HepG2 (cell line): ENCODE results near the gene LINGO3.

Experiments
- BRD4 ChIP-seq: sonication (generic); formaldehyde crosslinking; IDR thresholded peaks from 2 replicates; pipeline ENCODE4 v1.4.0; 2020; ENCODE audit warnings: missing genetic modification reagents
- HOXA9 ChIP-seq: sonication (generic); formaldehyde crosslinking; IDR thresholded peaks from 2 replicates; pipeline ENCODE4 v1.8.1; 2022; ENCODE audit warnings: missing genetic modification reagents, mild to moderate bottlenecking, moderate library complexity, borderline replicate concordance
- NFYB ChIP-seq: sonication (generic); formaldehyde crosslinking; IDR thresholded peaks from 2 replicates; pipeline ENCODE4 v1.4.0; 2020; ENCODE audit warnings: missing genetic modification reagents
- PAX8 ChIP-seq: sonication (generic); formaldehyde crosslinking; IDR thresholded peaks from 2 replicates; pipeline ENCODE4 v1.8.0; 2022; ENCODE audit warnings: mild to moderate bottlenecking, missing genetic modification reagents, borderline replicate concordance
- POLR2A ChIP-seq, 2 experiments: IDR thresholded peaks; 2 replicates each; pipeline ENCODE4 v1.6.1; 2011; ENCODE audit warnings: low read depth in 2 of 2, low read length in 2 of 2, mild to moderate bottlenecking in 1 of 2, moderate library complexity in 1 of 2; ENCODE audit not compliant: insufficient read depth in 1 of 2
- RAD51 ChIP-seq: fragments of 450-650 bp; IDR thresholded peaks from 2 replicates; pipeline ENCODE4 v1.6.1; 2016; ENCODE audit warnings: borderline replicate concordance
- SIN3A ChIP-seq: IDR thresholded peaks from 2 replicates; pipeline ENCODE4 v1.6.1; 2011; ENCODE audit warnings: low read depth, mild to moderate bottlenecking, control low read depth, low read length, borderline replicate concordance
- TOE1 ChIP-seq: sonication (generic); formaldehyde crosslinking; IDR thresholded peaks from 2 replicates; pipeline ENCODE4 v1.4.0; 2020; ENCODE audit warnings: mild to moderate bottlenecking, missing genetic modification reagents
- ZNF12 ChIP-seq: sonication (generic); formaldehyde crosslinking; IDR thresholded peaks from 2 replicates; pipeline ENCODE4 v1.5.0; 2020; ENCODE audit warnings: missing genetic modification reagents
- TF ChIP-seq, protein P1 (sequence below): sonication (generic); formaldehyde crosslinking; IDR thresholded peaks from 2 replicates; pipeline ENCODE4 v1.4.0; 2020; ENCODE audit warnings: missing genetic modification reagents
- TF ChIP-seq, protein P2 (sequence below): sonication (generic); formaldehyde crosslinking; IDR thresholded peaks from 2 replicates; pipeline ENCODE4 v1.5.1; 2020; ENCODE audit warnings: mild to moderate bottlenecking, missing genetic modification reagents, moderate library complexity

DNA sequence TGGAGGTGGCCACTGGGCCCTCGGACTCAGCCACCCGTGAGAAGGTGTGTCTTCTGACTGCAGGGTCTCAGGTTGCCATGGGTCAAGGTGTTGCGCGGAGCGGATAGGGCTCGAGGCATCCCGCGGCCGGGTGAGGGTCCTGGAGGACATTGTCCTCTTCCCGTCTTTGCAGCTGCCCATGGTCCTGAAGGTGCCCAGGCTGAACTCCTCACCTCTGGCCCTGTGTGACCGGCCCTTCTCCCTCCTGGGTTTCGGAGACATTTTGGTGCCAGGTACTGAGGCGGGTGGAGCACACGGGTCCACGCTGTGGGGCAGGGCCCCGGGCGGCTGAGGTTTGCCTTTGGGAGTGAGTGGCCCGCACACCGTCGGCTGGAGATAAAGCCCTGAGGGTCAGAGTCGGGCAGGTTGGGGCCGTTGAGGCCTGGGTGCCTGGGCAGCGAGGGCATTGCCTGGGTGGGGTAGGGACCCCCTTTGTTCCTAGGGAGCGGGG is 36.5 kb upstream of the LINGO3 start:
- TF ChIP-seq, protein P1, sequence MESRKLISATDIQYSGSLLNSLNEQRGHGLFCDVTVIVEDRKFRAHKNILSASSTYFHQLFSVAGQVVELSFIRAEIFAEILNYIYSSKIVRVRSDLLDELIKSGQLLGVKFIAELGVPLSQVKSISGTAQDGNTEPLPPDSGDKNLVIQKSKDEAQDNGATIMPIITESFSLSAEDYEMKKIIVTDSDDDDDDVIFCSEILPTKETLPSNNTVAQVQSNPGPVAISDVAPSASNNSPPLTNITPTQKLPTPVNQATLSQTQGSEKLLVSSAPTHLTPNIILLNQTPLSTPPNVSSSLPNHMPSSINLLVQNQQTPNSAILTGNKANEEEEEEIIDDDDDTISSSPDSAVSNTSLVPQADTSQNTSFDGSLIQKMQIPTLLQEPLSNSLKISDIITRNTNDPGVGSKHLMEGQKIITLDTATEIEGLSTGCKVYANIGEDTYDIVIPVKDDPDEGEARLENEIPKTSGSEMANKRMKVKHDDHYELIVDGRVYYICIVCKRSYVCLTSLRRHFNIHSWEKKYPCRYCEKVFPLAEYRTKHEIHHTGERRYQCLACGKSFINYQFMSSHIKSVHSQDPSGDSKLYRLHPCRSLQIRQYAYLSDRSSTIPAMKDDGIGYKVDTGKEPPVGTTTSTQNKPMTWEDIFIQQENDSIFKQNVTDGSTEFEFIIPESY (CRISPR knock-in tag), result no peak
- TF ChIP-seq HOXA9 (no peak), ZNF12 (CRISPR knock-in tag) (no peak), BRD4 (no peak), TOE1 (CRISPR knock-in tag) (no peak), RAD51 (no peak), SIN3A (no peak), NFYB (CRISPR knock-in tag) (no peak), PAX8 (CRISPR knock-in tag) (no peak), POLR2A (IDR thresholded peaks at IDR 0.05; ENCODE audit: insufficient read depth in 1 of 2, low read depth in 2 of 2, low read length in 2 of 2) (no peak)
- TF ChIP-seq, protein P2, sequence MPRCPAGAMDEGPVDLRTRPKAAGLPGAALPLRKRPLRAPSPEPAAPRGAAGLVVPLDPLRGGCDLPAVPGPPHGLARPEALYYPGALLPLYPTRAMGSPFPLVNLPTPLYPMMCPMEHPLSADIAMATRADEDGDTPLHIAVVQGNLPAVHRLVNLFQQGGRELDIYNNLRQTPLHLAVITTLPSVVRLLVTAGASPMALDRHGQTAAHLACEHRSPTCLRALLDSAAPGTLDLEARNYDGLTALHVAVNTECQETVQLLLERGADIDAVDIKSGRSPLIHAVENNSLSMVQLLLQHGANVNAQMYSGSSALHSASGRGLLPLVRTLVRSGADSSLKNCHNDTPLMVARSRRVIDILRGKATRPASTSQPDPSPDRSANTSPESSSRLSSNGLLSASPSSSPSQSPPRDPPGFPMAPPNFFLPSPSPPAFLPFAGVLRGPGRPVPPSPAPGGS (CRISPR knock-in tag), result no peak
